ENCODE data around the gene SNX15.

The SNX15 gene

DNA sequence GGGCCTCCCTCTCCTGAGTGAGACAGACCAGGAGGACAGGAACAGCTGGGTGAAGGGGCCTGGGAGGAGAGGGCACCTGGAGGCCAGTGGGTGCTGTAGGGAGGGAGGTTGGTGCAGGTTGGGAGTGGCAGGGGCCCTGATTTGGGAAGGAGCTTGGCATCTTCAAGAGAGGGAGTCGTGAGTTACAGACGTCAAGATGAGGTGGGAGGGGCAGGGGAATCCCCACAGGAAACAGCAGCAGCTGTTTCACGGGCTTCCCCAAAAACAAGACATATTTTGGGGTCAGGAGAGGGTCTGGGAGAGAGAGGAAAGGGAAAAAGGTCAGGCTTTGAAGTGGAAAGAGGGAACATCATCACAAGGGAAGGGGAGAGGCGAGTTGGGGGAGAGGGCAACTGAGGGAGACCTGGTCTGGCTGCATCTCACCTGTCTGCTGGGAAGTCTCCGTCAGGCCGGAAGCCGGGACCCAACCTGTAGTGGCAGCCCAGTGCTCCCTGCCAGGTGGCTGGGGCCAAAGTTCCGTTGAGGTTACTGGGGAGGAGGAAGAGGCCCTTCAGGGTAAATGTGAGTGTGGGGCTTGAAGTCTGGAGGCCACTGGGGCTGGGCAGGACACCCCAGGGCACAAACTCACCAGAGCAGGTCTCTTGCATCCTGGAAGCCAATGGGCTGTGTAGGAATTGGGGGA, 26.7 kb downstream of the SNX15 start:
- Histone ChIP-seq H3F3A (ENCODE audit: low read depth) (no peaks in the 10 kb centered on the region), H4K20me1 (ENCODE audit: insufficient read depth, low read length, poor library complexity, severe bottlenecking) (no peaks in the 10 kb centered on the region), H3K9ac (ENCODE audit: low read depth, low read length, poor library complexity, severe bottlenecking) (no peak overlapping the region), H3K9me2 (replicated peaks; ENCODE audit: low read depth, low read length) (no peaks in the 10 kb centered on the region), H3K9me3 (ENCODE audit: insufficient read depth, low read depth, low read length) (no peaks in the 10 kb centered on the region), H3K36me3 (ENCODE audit: insufficient read depth, low read length) (no peaks in the 10 kb centered on the region), H3K4me1 (ENCODE audit: insufficient read depth, low read length, poor library complexity, severe bottlenecking) (peaks cover 5% of the 10 kb centered on the region), H3K4me3 (ENCODE audit: low read length, poor library complexity, severe bottlenecking) (no peak overlapping the region), H3K27me3 (ENCODE audit: insufficient read depth, low read length, poor library complexity, severe bottlenecking) (no peaks in the 10 kb centered on the region), H2AFZ (ENCODE audit: low read length) (no peak overlapping the region; the same call in 1 of the 2 replicates), H3K4me2 (ENCODE audit: low read depth, low read length, poor library complexity, severe bottlenecking) (no peak overlapping the region), H3K79me2 (ENCODE audit: insufficient read depth, low read length) (no peaks in the 10 kb centered on the region)
- TF ChIP-seq, protein P1, sequence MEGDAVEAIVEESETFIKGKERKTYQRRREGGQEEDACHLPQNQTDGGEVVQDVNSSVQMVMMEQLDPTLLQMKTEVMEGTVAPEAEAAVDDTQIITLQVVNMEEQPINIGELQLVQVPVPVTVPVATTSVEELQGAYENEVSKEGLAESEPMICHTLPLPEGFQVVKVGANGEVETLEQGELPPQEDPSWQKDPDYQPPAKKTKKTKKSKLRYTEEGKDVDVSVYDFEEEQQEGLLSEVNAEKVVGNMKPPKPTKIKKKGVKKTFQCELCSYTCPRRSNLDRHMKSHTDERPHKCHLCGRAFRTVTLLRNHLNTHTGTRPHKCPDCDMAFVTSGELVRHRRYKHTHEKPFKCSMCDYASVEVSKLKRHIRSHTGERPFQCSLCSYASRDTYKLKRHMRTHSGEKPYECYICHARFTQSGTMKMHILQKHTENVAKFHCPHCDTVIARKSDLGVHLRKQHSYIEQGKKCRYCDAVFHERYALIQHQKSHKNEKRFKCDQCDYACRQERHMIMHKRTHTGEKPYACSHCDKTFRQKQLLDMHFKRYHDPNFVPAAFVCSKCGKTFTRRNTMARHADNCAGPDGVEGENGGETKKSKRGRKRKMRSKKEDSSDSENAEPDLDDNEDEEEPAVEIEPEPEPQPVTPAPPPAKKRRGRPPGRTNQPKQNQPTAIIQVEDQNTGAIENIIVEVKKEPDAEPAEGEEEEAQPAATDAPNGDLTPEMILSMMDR (conservative IDR thresholded peaks at IDR 0.05; ENCODE audit: low read length), result no peak

DNA sequence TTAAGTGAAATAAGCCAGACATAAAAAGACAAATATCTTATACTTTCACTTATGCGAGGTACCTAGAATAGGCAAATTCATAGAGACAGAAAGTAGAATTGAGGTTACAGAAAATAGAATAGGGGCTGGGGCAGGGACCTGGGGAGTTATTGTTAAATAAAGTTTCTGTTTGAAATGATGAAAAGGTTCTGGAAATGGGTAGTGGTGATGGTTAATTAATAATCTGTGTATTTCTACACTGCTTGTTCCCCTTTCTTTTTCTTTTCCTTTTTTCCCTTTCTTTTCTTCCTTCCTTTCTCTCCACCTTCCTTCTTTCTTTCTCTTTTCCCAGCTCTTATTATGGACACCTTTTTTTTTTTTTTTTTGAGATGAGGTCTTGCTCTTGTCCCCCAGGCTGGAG, 28.3 kb downstream of the SNX15 start:
- Histone ChIP-seq H3K9ac (ENCODE audit: low read depth, low read length, poor library complexity, severe bottlenecking) (no peak overlapping the region), H3K9me3 (ENCODE audit: insufficient read depth, low read depth, low read length) (no peaks in the 10 kb centered on the region), H3K9me2 (replicated peaks; ENCODE audit: low read depth, low read length) (no peaks in the 10 kb centered on the region), H3K27me3 (ENCODE audit: insufficient read depth, low read length, poor library complexity, severe bottlenecking) (no peaks in the 10 kb centered on the region), H2AFZ (ENCODE audit: low read length) (no peak overlapping the region), H3F3A (ENCODE audit: low read depth) (no peaks in the 10 kb centered on the region), H3K4me2 (ENCODE audit: low read depth, low read length, poor library complexity, severe bottlenecking) (no peak overlapping the region), H3K79me2 (ENCODE audit: insufficient read depth, low read length) (no peaks in the 10 kb centered on the region), H3K4me3 (ENCODE audit: low read length, poor library complexity, severe bottlenecking) (no peak overlapping the region), H3K4me1 (ENCODE audit: insufficient read depth, low read length, poor library complexity, severe bottlenecking) (peaks cover 5% of the 10 kb centered on the region), H4K20me1 (ENCODE audit: insufficient read depth, low read length, poor library complexity, severe bottlenecking) (no peaks in the 10 kb centered on the region), H3K36me3 (ENCODE audit: insufficient read depth, low read length) (no peaks in the 10 kb centered on the region)
- no peak for TF ChIP-seq EZH2phosphoT487 (IDR thresholded peaks at IDR 0.05; ENCODE audit: borderline replicate concordance)
- TF ChIP-seq, protein P1 (conservative IDR thresholded peaks at IDR 0.05; ENCODE audit: low read length), result no peak

DNA sequence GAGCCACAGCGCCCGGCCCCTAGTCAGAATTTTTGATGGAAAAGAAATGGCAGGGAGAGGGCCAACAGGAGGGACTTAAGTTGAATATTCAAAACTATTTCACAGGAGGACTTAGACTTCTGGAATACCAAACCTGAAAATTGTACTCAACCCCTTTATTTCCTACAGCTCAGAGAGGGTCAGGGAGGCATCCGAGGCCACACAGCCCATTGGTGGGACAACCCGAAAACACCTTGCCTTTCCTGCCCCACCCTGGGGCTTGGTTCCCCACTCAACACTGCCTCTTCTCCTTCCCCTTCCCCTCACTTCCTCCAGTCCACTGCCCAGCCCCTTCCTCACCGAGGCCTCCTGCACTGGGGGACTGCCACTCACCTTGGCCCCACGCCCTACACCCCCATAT, 29.8 kb downstream of the SNX15 start:
- H3K9me2 ChIP-seq (replicated peaks; ENCODE audit: low read depth, low read length), result no peaks in the 10 kb centered on the region
- H3K9ac ChIP-seq (ENCODE audit: low read depth, low read length, poor library complexity, severe bottlenecking), result no peak overlapping the region
- no peaks in the 10 kb centered on the region for H3F3A ChIP-seq (ENCODE audit: low read depth)
- TF ChIP-seq EZH2phosphoT487 (IDR thresholded peaks at IDR 0.05; ENCODE audit: borderline replicate concordance), result no peak
- TF ChIP-seq, protein P1 (conservative IDR thresholded peaks at IDR 0.05; ENCODE audit: low read length), result no peak
- H3K4me1 ChIP-seq (ENCODE audit: insufficient read depth, low read length, poor library complexity, severe bottlenecking), result peaks cover 5% of the 10 kb centered on the region
- no peaks in the 10 kb centered on the region for H4K20me1 ChIP-seq (ENCODE audit: insufficient read depth, low read length, poor library complexity, severe bottlenecking)
- no peaks in the 10 kb centered on the region for H3K9me3 ChIP-seq (ENCODE audit: insufficient read depth, low read depth, low read length)
- no peaks in the 10 kb centered on the region for H3K27me3 ChIP-seq (ENCODE audit: insufficient read depth, low read length, poor library complexity, severe bottlenecking)
- no peak overlapping the region for H3K4me3 ChIP-seq (ENCODE audit: low read length, poor library complexity, severe bottlenecking)
- no peaks in the 10 kb centered on the region for H3K79me2 ChIP-seq (ENCODE audit: insufficient read depth, low read length)
- no peak overlapping the region for H2AFZ ChIP-seq (ENCODE audit: low read length)
- no peak overlapping the region for H3K4me2 ChIP-seq (ENCODE audit: low read depth, low read length, poor library complexity, severe bottlenecking)
- H3K36me3 ChIP-seq (ENCODE audit: insufficient read depth, low read length), result no peaks in the 10 kb centered on the region

Measured in Loucy (cell line).